ENCODE results near the gene HK1. TPM values are rescaled to one million over a fixed set of nuclear protein-coding genes. Genes with fewer than 3 reads are reported as not detected.

Gene HK1
- total RNA-seq, 1 experiment from 2014 or later, result 98.8 TPM

DNA sequence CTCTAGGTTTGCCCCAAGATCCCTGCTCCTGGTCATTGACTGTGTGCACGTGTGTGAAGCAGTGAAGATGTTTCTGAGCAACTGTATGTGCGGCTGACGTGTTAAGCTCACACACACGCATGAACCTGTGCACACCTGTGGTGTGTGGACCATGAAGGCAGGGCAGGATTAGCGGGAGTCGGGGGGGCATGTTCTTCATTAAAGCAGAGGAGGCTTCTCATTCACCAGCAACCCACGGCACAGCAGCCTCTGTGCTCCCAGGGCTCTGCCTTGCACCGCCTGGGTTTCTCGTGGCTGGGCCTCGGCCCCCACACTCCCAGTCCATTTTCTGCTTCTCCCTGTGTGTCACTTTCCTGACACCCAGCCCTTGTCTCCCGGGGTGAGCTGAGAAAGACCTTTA lies 139.2 kb downstream of the HK1 start:
- no peaks in the 10 kb centered on the region for H3K4me1 ChIP-seq (ENCODE audit: insufficient read depth, low read length)
- H2BK12ac ChIP-seq (ENCODE audit: insufficient read length, low read depth, low read length), result no peak overlapping the region
- Mint-ChIP-seq H3K4me3 (no peak overlapping the region), H3K9me3 (no peaks in the 10 kb centered on the region), H3K27ac (no peak overlapping the region), H3K36me3 (ENCODE audit: insufficient read depth in 1 of 3, low read depth in 3 of 3) (no peaks in the 10 kb centered on the region), H3K4me1 (peaks cover 3 to 6% of the 10 kb centered on the region in 2 experiments; a peak in 3 of 4 replicates), H3K27me3 (ENCODE audit: low read depth) (peaks cover 6% of the 10 kb centered on the region)
- H2BK20ac ChIP-seq (ENCODE audit: low read depth, low read length, poor library complexity, severe bottlenecking), result no peak overlapping the region
- no peak overlapping the region for H4K91ac ChIP-seq (ENCODE audit: insufficient read length, low read depth, low read length)
- no peak overlapping the region for H2AK5ac ChIP-seq (ENCODE audit: insufficient read length, low read length)
- H3K27me3 ChIP-seq (ENCODE audit: insufficient read depth, low read length), result no peaks in the 10 kb centered on the region
- H3K79me1 ChIP-seq (ENCODE audit: insufficient read depth, low read depth, low read length, poor library complexity, severe bottlenecking), result no peaks in the 10 kb centered on the region
- no peak overlapping the region for H3K27ac ChIP-seq (ENCODE audit: insufficient read length, low read depth, low read length)
- H3K18ac ChIP-seq (ENCODE audit: insufficient read length, low read depth, low read length), result no peak overlapping the region
- H2AFZ ChIP-seq (ENCODE audit: low read length), result no peak overlapping the region
- no peak overlapping the region for H3K9ac ChIP-seq (ENCODE audit: extremely low read depth, insufficient read length, low read length)
- TF ChIP-seq, protein P1, sequence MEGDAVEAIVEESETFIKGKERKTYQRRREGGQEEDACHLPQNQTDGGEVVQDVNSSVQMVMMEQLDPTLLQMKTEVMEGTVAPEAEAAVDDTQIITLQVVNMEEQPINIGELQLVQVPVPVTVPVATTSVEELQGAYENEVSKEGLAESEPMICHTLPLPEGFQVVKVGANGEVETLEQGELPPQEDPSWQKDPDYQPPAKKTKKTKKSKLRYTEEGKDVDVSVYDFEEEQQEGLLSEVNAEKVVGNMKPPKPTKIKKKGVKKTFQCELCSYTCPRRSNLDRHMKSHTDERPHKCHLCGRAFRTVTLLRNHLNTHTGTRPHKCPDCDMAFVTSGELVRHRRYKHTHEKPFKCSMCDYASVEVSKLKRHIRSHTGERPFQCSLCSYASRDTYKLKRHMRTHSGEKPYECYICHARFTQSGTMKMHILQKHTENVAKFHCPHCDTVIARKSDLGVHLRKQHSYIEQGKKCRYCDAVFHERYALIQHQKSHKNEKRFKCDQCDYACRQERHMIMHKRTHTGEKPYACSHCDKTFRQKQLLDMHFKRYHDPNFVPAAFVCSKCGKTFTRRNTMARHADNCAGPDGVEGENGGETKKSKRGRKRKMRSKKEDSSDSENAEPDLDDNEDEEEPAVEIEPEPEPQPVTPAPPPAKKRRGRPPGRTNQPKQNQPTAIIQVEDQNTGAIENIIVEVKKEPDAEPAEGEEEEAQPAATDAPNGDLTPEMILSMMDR (conservative IDR thresholded peaks at IDR 0.05), result no peak
- WGBS (ENCODE audit: extremely low coverage, insufficient read length, low lambda C conversion rate), result no CpG with 5 or more reads among the region's 11 CpGs
- no peaks in the 10 kb centered on the region for H3K9me3 ChIP-seq (ENCODE audit: control insufficient read depth, low read depth, low read length)
- H2BK5ac ChIP-seq (ENCODE audit: insufficient read length, low read length), result no peak overlapping the region
- no peak overlapping the region for H4K8ac ChIP-seq (replicated peaks; ENCODE audit: insufficient read length, low read depth, low read length)
- no peak overlapping the region for H2BK15ac ChIP-seq (ENCODE audit: low read depth, low read length)
- no peak overlapping the region for H2BK120ac ChIP-seq (ENCODE audit: low read depth, low read length, poor library complexity, severe bottlenecking)
- no peak overlapping the region for H3K4me2 ChIP-seq (ENCODE audit: insufficient read depth, insufficient read length, low read length)
- H3K79me2 ChIP-seq (ENCODE audit: insufficient read depth, low read length), result no peaks in the 10 kb centered on the region
- no peak overlapping the region for H3T11ph ChIP-seq (ENCODE audit: low read length)
- no peak overlapping the region for H3K4ac ChIP-seq (ENCODE audit: low read depth, low read length)
- no peaks in the 10 kb centered on the region for H3K23me2 ChIP-seq (ENCODE audit: insufficient read length, low read depth, low read length, poor library complexity, severe bottlenecking)
- H3K56ac ChIP-seq (ENCODE audit: insufficient read length, low read depth, low read length), result no peak overlapping the region
- H3K14ac ChIP-seq (ENCODE audit: insufficient read depth, low read length), result no peak overlapping the region
- H3K23ac ChIP-seq (ENCODE audit: insufficient read length, low read depth, low read length), result no peak overlapping the region
- no peak for DNase-seq
- H4K5ac ChIP-seq (ENCODE audit: insufficient read length, low read depth, low read length), result no peak overlapping the region
- no peaks in the 10 kb centered on the region for H4K20me1 ChIP-seq (ENCODE audit: control insufficient read depth, insufficient read depth, insufficient read length)

All from H9 (cell line).